ENCODE data around the gene RAB8B.
"Not testable (repeated sequence)": the region's sequence is repeated elsewhere in the genome, so short reads cannot be mapped to it uniquely, and the experiment has no call there.

The RAB8B gene

DNA sequence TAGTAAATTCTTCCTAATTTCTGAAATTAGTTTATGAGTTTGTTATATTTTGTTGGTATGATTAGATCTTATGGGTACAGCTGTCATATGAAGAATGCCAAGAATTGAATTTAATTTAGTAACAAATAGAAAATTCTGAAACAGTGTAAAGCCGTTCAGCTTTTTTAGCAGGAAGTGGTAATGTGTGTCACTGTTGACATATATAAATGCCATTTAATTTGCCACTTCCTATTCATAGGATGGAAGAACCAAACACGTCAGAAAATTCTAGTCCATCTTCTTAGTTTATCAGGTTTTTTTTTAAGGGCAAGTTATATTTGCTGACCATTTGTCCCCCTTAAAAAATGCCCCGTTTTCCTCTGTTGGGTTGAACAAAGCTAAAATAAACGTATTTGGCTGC, 43.0 kb downstream of the RAB8B start:
- Histone ChIP-seq H3K36me3 (ENCODE audit: control insufficient read depth, insufficient read depth, low read length) (no peaks in the 10 kb centered on the region), H3K9me3 (ENCODE audit: control insufficient read depth, insufficient read depth, low read length) (no peaks in the 10 kb centered on the region), H3K4me3 (ENCODE audit: low read depth, low read length) (no peak overlapping the region), H3K4me1 (ENCODE audit: control insufficient read depth, insufficient read depth, low read length) (no peaks in the 10 kb centered on the region), H3K9ac (ENCODE audit: low read depth, low read length) (no peak overlapping the region), H3K27me3 (ENCODE audit: control insufficient read depth, insufficient read depth, low read length) (no peaks in the 10 kb centered on the region)

DNA sequence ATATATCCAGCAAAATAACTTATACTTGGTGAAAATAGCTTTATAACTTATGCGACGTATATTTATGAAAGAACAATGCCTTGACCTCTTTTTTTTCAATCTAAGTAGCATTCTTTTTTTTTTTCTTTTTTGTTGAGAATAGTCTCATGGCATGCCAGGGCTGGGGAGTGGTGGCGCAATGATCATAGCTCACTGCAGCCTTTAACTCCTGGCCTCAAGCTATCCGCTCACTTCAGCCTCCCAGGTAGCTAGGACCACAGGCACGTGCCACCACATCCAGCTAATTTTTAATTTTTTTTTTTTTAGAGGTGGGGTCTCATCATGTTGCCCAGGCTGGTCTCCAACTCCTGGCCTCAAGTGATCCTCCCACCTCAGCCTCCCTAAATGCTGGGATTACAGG, 43.5 kb downstream of the RAB8B start:
- H3K9ac ChIP-seq (ENCODE audit: low read depth, low read length): no peak overlapping the region
- no peaks in the 10 kb centered on the region for H3K36me3 ChIP-seq (ENCODE audit: control insufficient read depth, insufficient read depth, low read length)
- H3K9me3 ChIP-seq (ENCODE audit: control insufficient read depth, insufficient read depth, low read length): no peaks in the 10 kb centered on the region
- H3K4me1 ChIP-seq (ENCODE audit: control insufficient read depth, insufficient read depth, low read length): no peaks in the 10 kb centered on the region
- no peaks in the 10 kb centered on the region for H3K27me3 ChIP-seq (ENCODE audit: control insufficient read depth, insufficient read depth, low read length)
- no peak overlapping the region for H3K4me3 ChIP-seq (ENCODE audit: low read depth, low read length)

DNA sequence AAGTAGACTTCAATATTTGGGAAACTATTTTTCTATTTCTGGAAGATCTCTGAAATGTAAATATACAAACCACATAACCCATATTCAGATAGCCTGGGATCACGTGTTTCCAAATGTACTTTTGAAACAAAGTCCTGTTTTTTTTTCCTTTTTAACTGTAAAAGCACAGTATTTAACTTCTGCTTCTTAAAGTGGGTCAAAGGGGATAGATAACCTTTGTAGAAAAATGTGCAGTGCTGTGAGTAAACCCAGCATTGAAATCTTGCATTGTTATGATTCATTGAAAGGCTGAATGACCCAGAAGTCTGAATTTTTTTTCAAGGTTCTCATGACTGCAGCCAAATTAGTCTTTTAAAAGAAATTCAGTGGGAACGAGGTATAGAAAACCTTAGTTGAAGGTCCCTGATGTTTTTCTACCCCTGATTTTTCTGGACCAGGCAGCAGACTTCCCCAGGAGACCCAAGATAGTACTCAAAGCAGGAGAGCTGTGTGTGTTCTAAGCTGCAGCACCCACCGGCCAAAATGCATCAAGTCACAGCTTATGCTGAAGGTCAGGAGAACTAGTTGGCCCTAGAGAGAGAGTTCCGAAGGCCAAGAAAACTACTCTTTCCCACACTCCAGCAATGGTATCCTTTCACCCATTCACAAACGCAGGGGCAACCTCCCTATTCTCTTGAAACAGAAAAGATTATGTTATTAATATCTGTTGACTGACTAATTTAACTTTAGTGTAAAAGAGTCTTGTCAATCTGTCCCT, 44.4 kb downstream of the RAB8B start:
- Histone ChIP-seq H3K4me1 (ENCODE audit: control insufficient read depth, insufficient read depth, low read length) (no peaks in the 10 kb centered on the region), H3K36me3 (ENCODE audit: control insufficient read depth, insufficient read depth, low read length) (no peaks in the 10 kb centered on the region), H3K9ac (ENCODE audit: low read depth, low read length) (no peak overlapping the region), H3K4me3 (ENCODE audit: low read depth, low read length) (no peak overlapping the region), H3K9me3 (ENCODE audit: control insufficient read depth, insufficient read depth, low read length) (no peaks in the 10 kb centered on the region), H3K27me3 (ENCODE audit: control insufficient read depth, insufficient read depth, low read length) (no peaks in the 10 kb centered on the region)

DNA sequence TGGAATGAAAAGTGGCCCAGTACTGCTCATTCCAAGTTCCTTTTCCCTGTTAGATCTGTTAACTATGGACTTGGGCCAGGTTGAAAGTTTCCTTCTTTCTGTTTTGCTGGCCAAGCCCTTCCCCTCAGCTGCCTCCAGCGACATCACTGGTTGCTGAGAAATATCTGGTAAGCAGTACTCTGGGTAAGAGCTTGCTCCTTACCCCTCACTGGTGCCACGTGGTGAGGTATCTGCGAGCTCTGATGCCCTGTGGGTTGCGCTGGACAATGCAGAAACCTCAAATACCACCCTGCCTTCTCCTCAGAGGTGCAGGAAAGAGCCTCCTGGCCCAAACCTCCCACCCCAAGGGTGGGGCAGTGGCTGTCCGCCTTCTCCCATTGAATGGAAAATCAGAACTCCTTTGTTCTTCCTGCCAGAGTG, 45.1 kb downstream of the RAB8B start:
- no peak overlapping the region for H3K4me3 ChIP-seq (ENCODE audit: low read depth, low read length)
- no peaks in the 10 kb centered on the region for H3K9me3 ChIP-seq (ENCODE audit: control insufficient read depth, insufficient read depth, low read length)
- no peak overlapping the region for H3K9ac ChIP-seq (ENCODE audit: low read depth, low read length)
- H3K4me1 ChIP-seq (ENCODE audit: control insufficient read depth, insufficient read depth, low read length): no peaks in the 10 kb centered on the region
- H3K36me3 ChIP-seq (ENCODE audit: control insufficient read depth, insufficient read depth, low read length): no peaks in the 10 kb centered on the region
- H3K27me3 ChIP-seq (ENCODE audit: control insufficient read depth, insufficient read depth, low read length): no peaks in the 10 kb centered on the region

DNA sequence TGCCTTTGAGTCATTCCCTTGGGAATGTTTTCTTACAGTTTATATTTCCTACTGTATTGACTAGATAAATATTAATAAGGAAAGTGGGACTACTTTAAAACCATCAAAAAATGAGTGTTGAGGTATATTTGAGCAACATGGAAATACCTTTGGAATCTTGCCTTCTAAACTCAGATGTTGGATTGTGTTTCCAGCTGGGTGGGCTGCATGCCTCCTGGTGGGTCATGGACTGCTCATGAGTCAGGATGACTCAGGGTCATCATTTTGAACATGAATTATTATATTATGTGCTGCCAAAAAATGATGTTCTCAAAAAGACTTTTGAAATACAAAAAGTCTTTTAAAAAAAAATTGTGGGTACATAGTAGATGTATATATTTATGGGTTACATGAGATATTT, 46.9 kb downstream of the RAB8B start:
- no peak overlapping the region for H3K9ac ChIP-seq (ENCODE audit: low read depth, low read length)
- H3K9me3 ChIP-seq (ENCODE audit: control insufficient read depth, insufficient read depth, low read length): no peaks in the 10 kb centered on the region
- H3K36me3 ChIP-seq (ENCODE audit: control insufficient read depth, insufficient read depth, low read length): no peaks in the 10 kb centered on the region
- H3K27me3 ChIP-seq (ENCODE audit: control insufficient read depth, insufficient read depth, low read length): no peaks in the 10 kb centered on the region
- no peaks in the 10 kb centered on the region for H3K4me1 ChIP-seq (ENCODE audit: control insufficient read depth, insufficient read depth, low read length)
- H3K4me3 ChIP-seq (ENCODE audit: low read depth, low read length): no peak overlapping the region

DNA sequence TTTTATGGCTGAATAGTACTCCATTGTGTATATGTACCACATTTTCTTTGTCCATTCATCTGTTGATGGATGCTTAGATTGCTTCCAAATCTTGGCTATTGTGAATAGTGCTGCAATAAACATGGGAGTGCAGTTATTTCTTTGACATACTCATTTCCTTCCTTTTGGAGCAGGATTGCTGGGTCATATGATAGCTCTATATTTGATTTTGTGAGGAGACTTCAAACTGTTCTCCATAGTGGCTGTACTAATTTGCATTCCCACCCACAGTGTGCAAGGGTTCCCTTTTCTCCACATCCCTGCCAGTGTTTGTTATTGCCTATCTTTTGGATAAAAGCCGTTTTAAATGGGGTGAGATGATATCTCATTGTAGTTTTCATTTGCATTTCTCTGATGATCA, 47.7 kb downstream of the RAB8B start:
- H3K9me3 ChIP-seq (ENCODE audit: control insufficient read depth, insufficient read depth, low read length); H3K36me3 ChIP-seq (ENCODE audit: control insufficient read depth, insufficient read depth, low read length); H3K4me3 ChIP-seq (ENCODE audit: low read depth, low read length); H3K4me1 ChIP-seq (ENCODE audit: control insufficient read depth, insufficient read depth, low read length); H3K27me3 ChIP-seq (ENCODE audit: control insufficient read depth, insufficient read depth, low read length); H3K9ac ChIP-seq (ENCODE audit: low read depth, low read length): not testable (repeated sequence)

DNA sequence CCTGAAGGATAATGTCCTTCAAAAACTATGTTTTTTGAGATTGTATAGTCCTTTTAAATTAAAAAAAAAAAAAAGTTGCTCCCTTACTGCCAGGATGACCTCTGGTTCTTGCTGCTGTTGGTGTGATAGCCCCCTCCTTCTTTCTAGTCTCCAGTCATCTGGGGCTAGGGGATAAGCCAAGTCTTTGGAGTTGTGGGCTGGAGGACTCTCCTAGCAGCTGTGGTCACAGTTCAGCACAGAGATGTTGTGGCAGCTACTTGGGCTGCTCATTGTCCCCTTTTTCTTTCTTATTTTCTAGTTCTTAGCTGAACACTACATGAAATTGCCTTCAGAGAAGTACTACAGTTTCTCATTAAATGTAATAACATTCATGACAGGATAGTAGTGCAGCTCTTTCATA, 48.8 kb downstream of the RAB8B start:
- Histone ChIP-seq H3K27me3 (ENCODE audit: control insufficient read depth, insufficient read depth, low read length) (no peaks in the 10 kb centered on the region), H3K4me1 (ENCODE audit: control insufficient read depth, insufficient read depth, low read length) (no peaks in the 10 kb centered on the region), H3K9me3 (ENCODE audit: control insufficient read depth, insufficient read depth, low read length) (no peaks in the 10 kb centered on the region), H3K9ac (ENCODE audit: low read depth, low read length) (no peak overlapping the region), H3K36me3 (ENCODE audit: control insufficient read depth, insufficient read depth, low read length) (no peaks in the 10 kb centered on the region), H3K4me3 (ENCODE audit: low read depth, low read length) (no peak overlapping the region)

DNA sequence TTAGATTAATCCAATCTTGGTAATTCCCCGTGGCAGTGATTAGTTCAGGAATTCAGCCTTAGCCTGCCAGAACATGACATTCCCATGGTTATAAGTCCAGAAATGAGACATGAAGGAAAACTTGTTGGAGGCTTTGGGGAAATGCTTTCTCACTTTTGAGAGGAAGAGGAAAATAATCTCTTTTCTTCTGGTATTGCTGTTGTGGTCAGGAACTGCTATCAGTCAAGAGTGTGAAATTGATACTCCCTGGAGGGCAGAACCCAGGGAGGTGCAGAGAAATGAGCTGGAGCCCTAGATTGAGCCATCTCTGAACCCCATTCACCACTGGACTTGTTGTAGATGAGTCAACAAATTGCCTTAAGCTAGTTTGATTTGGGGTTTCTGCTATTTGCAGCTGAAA, 49.4 kb downstream of the RAB8B start:
- Histone ChIP-seq H3K4me1 (ENCODE audit: control insufficient read depth, insufficient read depth, low read length) (no peaks in the 10 kb centered on the region), H3K27me3 (ENCODE audit: control insufficient read depth, insufficient read depth, low read length) (no peaks in the 10 kb centered on the region), H3K9ac (ENCODE audit: low read depth, low read length) (no peak overlapping the region), H3K36me3 (ENCODE audit: control insufficient read depth, insufficient read depth, low read length) (no peaks in the 10 kb centered on the region), H3K9me3 (ENCODE audit: control insufficient read depth, insufficient read depth, low read length) (peaks cover 2% of the 10 kb centered on the region), H3K4me3 (ENCODE audit: low read depth, low read length) (no peak overlapping the region)

DNA sequence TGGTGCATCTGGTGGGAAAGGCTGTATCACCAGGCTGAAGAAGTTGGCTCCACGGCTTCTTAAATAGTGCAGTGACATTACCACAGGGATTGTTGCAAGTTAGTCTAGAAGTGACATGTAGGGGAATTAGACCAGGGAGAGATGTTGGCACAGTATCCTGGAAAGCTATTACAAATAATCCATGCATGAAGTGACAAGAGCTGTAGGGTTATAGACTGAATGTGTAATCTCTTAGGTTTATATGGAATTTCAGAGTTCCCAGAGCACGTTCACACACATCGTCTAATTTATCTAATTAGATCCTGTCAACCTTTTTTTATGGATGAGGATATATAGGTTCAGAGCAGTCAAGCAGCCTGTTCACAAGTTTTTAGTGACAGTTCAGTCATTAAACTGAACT, 50.7 kb downstream of the RAB8B start:
- no peaks in the 10 kb centered on the region for H3K27me3 ChIP-seq (ENCODE audit: control insufficient read depth, insufficient read depth, low read length)
- H3K4me3 ChIP-seq (ENCODE audit: low read depth, low read length): no peak overlapping the region
- peaks cover 2% of the 10 kb centered on the region for H3K9me3 ChIP-seq (ENCODE audit: control insufficient read depth, insufficient read depth, low read length)
- no peaks in the 10 kb centered on the region for H3K4me1 ChIP-seq (ENCODE audit: control insufficient read depth, insufficient read depth, low read length)
- H3K36me3 ChIP-seq (ENCODE audit: control insufficient read depth, insufficient read depth, low read length): peaks cover 2% of the 10 kb centered on the region
- no peak overlapping the region for H3K9ac ChIP-seq (ENCODE audit: low read depth, low read length)

DNA sequence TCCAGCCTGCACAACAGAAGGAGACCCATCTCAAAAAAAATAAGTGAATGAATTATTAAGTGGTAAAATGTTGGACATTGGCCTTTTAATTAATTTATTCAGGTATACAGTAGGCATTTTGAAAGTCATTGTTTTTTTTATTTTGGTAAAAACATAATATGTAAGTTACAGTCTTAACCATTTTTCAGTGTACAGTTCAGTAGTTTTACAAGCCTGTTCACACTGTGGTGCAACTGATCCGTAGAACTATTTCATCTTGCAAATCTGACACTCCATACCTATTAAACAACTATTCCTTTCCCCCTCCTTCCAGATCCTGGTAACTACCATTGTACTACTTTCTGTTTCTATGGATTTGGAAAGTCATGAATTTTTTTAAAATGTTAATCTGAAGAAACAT, 51.9 kb downstream of the RAB8B start:
- Histone ChIP-seq H3K4me1 (ENCODE audit: control insufficient read depth, insufficient read depth, low read length) (no peaks in the 10 kb centered on the region), H3K36me3 (ENCODE audit: control insufficient read depth, insufficient read depth, low read length) (peaks cover 2% of the 10 kb centered on the region), H3K4me3 (ENCODE audit: low read depth, low read length) (no peak overlapping the region), H3K27me3 (ENCODE audit: control insufficient read depth, insufficient read depth, low read length) (no peaks in the 10 kb centered on the region), H3K9me3 (ENCODE audit: control insufficient read depth, insufficient read depth, low read length) (peaks cover 2% of the 10 kb centered on the region), H3K9ac (ENCODE audit: low read depth, low read length) (no peak overlapping the region)

DNA sequence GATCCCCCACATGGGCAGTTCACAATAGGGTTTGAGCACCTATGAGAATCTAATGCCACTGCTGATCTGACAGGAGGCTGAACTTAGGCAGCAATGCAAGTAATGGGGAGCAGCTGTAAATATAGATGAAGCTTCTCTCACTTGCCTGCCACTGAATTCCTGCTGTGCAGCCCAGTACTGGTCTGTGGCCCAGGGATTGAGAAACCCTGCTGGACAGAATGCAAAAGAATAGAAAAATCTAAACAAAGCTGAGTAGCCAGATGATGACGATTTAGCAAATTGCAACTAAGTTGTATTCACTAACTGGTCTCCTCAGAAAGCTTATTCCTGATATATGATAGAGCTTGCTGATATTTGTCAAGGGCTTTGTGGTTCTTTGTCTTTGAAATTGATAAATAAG, 53.7 kb downstream of the RAB8B start:
- peaks cover 2% of the 10 kb centered on the region for H3K36me3 ChIP-seq (ENCODE audit: control insufficient read depth, insufficient read depth, low read length)
- peaks cover 2% of the 10 kb centered on the region for H3K9me3 ChIP-seq (ENCODE audit: control insufficient read depth, insufficient read depth, low read length)
- no peaks in the 10 kb centered on the region for H3K27me3 ChIP-seq (ENCODE audit: control insufficient read depth, insufficient read depth, low read length)
- H3K9ac ChIP-seq (ENCODE audit: low read depth, low read length): no peak overlapping the region
- H3K4me3 ChIP-seq (ENCODE audit: low read depth, low read length): no peak overlapping the region
- H3K4me1 ChIP-seq (ENCODE audit: control insufficient read depth, insufficient read depth, low read length): no peaks in the 10 kb centered on the region

DNA sequence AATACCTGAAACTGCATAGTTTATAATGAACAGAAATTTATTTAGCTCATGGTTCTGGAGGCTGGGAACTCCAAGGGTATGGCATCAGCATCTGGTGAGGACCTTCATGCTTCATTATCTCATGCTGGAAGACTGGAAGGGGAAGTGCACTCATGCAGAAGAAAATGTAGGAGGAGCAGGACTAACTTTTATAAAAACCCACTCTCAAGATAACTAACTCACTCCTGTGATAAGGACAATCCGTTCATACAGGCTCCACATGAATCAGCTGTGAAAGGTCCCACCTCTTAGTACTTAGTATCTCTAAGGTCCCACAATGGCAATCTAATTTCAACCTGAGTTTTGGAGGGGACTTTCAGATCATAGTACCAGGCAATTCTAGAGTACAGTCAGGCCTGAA, 54.4 kb downstream of the RAB8B start:
- Histone ChIP-seq H3K9ac (ENCODE audit: low read depth, low read length) (no peak overlapping the region), H3K4me1 (ENCODE audit: control insufficient read depth, insufficient read depth, low read length) (no peaks in the 10 kb centered on the region), H3K27me3 (ENCODE audit: control insufficient read depth, insufficient read depth, low read length) (no peaks in the 10 kb centered on the region), H3K36me3 (ENCODE audit: control insufficient read depth, insufficient read depth, low read length) (peaks cover 2% of the 10 kb centered on the region), H3K4me3 (ENCODE audit: low read depth, low read length) (no peak overlapping the region), H3K9me3 (ENCODE audit: control insufficient read depth, insufficient read depth, low read length) (peaks cover 2% of the 10 kb centered on the region)

Data from iPS-15b (cell line).